Ovary (tissue), 9 donors: ENCODE data around the gene ABCC4. TPM values are rescaled to one million over a fixed set of nuclear protein-coding genes. Genes with fewer than 3 reads are reported as not detected.

ENCODE experiments used
- DNase-seq, 5 donors: peaks; one replicate each; pipeline ENCODE4 v3.0.0-alpha.2; 2019 to 2020
- H3K27ac ChIP-seq, 2 donors: fragments of 200-600 bp; one replicate each; pipeline versions ENCODE4 v1.5.1 to v1.8.0; 2019 to 2022
- H3K27me3 ChIP-seq: fragments of 200-600 bp; one replicate; pipeline ENCODE4 v1.8.0; 2022
- H3K36me3 ChIP-seq: fragments of 200-600 bp; sonication (generic); one replicate; pipeline ENCODE4 v1.5.1; 2019
- H3K4me1 ChIP-seq: one replicate; pipeline ENCODE4 v1.8.1; 2013; ENCODE audit warnings: mild to moderate bottlenecking, moderate library complexity; ENCODE audit not compliant: insufficient read depth
- H3K4me3 ChIP-seq: fragments of 200-600 bp; sonication (generic); one replicate; pipeline ENCODE4 v1.5.1; 2017
- H3K9me3 ChIP-seq, 2 donors: fragments of 200-600 bp in 1 of 2; sonication (generic) in 1 of 2; one replicate each; pipeline versions ENCODE4 v1.5.1 to v1.8.1; 2013 to 2019; ENCODE audit warnings: mild to moderate bottlenecking in 1 of 2, moderate library complexity in 1 of 2
- EP300 ChIP-seq: sonication (generic); formaldehyde crosslinking; IDR thresholded peaks from one replicate; pipeline ENCODE4 v1.6.1; 2017; ENCODE audit warnings: antibody characterized with exemption
- POLR2A ChIP-seq: fragments of 450-650 bp; IDR thresholded peaks from one replicate; pipeline ENCODE4 v1.6.1; 2017; ENCODE audit warnings: antibody characterized with exemption, mild to moderate bottlenecking, moderate library complexity
- whole genome bisulfite sequencing, 3 donors: extraction: QIAGEN DNeasy Blood & Tissue Kit in 1 of 3; methylation state at CpG; one replicate each; pipeline versions ENCODE4 v1.1.5 to v1.1.7; 2013 to 2017; 5-methylcytosine and 5-hydroxymethylcytosine counted together
- intact Hi-C, 4 donors: fragments of 100-400 bp; cut with DNase I; formaldehyde crosslinking; loops; one replicate each; pipeline versions ENCODE4 v1.11.0 to v1.15.1; 2022 to 2023
- polyA plus RNA-seq, 2 donors: library from polyadenylated mRNA; stranded (reverse); fragments of 200-250 nt in 1 of 2; fragments of 350-450 nt in 1 of 2; fragmentation: Illumina TruSeq in 1 of 2; extraction: RNeasy Lipid Tissue Mini Kit (QIAGEN cat#74804) in 1 of 2; gene quantifications; one replicate each; pipeline ENCODE4 v1.2.3, GENCODE V29; 2013 to 2014
- total RNA-seq, 7 donors: library from RNA; depleted of rRNA in 2 of 7; stranded (reverse); fragments of >200 nt in 2 of 7; fragmentation: NEBNext Ultra II Directional in 3 of 7; extraction: Animal tissue kit (Norgen Biotek cat#: 25700) in 3 of 7; gene quantifications; one replicate each; pipeline versions ENCODE4 v1.1.0 to v1.2.4, GENCODE V29; 2016 to 2023
- TF ChIP-seq, protein P1 (sequence below), 3 donors: fragments of 450-650 bp in 2 of 3; fragments of 200-600 bp in 1 of 3; IDR thresholded peaks; one replicate each; pipeline versions ENCODE4 v1.5.1 to v1.8.0; 2016 to 2022; ENCODE audit warnings: antibody characterized with exemption in 3 of 3, mild to moderate bottlenecking in 1 of 3
- donor health status: DM: no; HTN: no; CAD: no; lungs with moderate emphysema.
- donor health status: DM: no; HTN: no; CAD: no.
- donor health status: Bipolar disorder and iron deficiency.
- donor health status: DM: yes; HTN: yes; CAD: no.
- donor health status: DM: no; HTN: no; CAD: no.
- donor health status: DM: yes; HTN: yes; CAD: no.

Gene ABCC4
- total and polyA plus RNA-seq, 9 donors, result 6.1 to 28.5 (median 11.5) TPM

GRCh38 chr13:95216182-95216581, 85.1 kb downstream of the ABCC4 start:
- 44 to 67% (median 54%) methylated on average over 3 of the region's 3 CpGs for WGBS, 3 donors
- H3K27me3 ChIP-seq, result no peaks in the 10 kb centered on the region
- no peaks in the 10 kb centered on the region for H3K4me1 ChIP-seq
- intact Hi-C loops, result no loop called here
- no peak overlapping the region for H3K4me3 ChIP-seq
- DNase-seq, result no peak
- H3K36me3 ChIP-seq, result no peaks in the 10 kb centered on the region
- no peak overlapping the region for H3K27ac ChIP-seq
- no peaks in the 10 kb centered on the region for H3K9me3 ChIP-seq
- TF ChIP-seq POLR2A (no peak), EP300 (no peak)
- TF ChIP-seq, protein P1, sequence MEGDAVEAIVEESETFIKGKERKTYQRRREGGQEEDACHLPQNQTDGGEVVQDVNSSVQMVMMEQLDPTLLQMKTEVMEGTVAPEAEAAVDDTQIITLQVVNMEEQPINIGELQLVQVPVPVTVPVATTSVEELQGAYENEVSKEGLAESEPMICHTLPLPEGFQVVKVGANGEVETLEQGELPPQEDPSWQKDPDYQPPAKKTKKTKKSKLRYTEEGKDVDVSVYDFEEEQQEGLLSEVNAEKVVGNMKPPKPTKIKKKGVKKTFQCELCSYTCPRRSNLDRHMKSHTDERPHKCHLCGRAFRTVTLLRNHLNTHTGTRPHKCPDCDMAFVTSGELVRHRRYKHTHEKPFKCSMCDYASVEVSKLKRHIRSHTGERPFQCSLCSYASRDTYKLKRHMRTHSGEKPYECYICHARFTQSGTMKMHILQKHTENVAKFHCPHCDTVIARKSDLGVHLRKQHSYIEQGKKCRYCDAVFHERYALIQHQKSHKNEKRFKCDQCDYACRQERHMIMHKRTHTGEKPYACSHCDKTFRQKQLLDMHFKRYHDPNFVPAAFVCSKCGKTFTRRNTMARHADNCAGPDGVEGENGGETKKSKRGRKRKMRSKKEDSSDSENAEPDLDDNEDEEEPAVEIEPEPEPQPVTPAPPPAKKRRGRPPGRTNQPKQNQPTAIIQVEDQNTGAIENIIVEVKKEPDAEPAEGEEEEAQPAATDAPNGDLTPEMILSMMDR (IDR thresholded peaks at IDR 0.05), result no peak

DNA sequence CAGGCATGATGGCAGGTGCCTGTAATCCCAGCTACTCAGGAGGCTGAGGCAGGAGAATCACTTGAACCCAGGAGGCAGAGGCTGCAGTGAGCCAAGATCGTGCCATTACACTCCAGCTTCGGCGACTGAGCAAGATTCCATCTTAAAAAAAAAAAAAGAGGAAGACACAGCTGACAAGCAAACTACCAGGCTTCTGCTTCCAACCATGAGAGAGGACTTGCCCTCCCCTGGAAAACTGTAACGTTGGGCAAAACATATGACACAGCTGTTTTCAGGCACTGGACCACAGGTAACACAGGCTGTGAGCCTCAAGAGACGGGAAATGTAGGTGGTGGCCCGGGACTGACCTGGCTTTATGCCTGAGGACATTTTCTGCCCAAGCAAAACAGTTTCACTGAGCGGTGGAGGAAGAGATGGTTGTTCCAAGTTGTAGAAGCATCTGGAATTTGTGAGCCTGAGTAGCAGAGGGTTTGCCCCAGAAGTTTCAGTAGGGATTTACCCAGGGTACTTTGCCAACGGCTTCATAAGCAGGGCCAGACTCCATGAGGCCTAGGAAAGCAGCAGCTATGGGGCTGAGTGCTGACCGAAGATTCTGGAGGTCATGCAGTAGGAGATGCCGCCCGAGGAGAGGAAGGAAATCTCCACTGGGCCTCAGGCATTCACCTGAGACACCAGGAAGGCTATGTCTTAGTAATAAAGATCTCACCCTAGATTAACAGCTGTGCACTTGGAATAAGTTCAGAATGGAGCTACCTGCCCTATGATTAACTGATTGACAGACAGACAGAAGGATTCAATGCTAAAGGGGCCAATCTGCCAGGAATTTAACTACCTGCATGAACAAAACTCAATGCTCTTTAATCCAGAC, 88.0 kb downstream of the ABCC4 start:
- H3K9me3 ChIP-seq, result no peaks in the 10 kb centered on the region
- no peaks in the 10 kb centered on the region for H3K27me3 ChIP-seq
- TF ChIP-seq, protein P1 (IDR thresholded peaks at IDR 0.05), result no peak
- TF ChIP-seq POLR2A, result no peak
- TF ChIP-seq EP300, result no peak
- WGBS, 3 donors, result 79 to 81% (median 81%) methylated on average over 11 of the region's 11 CpGs
- no peaks in the 10 kb centered on the region for H3K36me3 ChIP-seq
- DNase-seq, result no peak
- intact Hi-C loops, result no loop called here
- no peak overlapping the region for H3K27ac ChIP-seq
- no peak overlapping the region for H3K4me3 ChIP-seq
- no peaks in the 10 kb centered on the region for H3K4me1 ChIP-seq

- H3K4me1 ChIP-seq, result no peaks in the 10 kb centered on the region
- 91 to 93% (median 92%) methylated on average over 1 of the region's 1 CpG for WGBS, 3 donors
- no peak for TF ChIP-seq EP300
- no peak for TF ChIP-seq POLR2A
- TF ChIP-seq, protein P1 (IDR thresholded peaks at IDR 0.05), result no peak
- no peak overlapping the region for H3K4me3 ChIP-seq
- H3K27me3 ChIP-seq, result no peaks in the 10 kb centered on the region
- no peak overlapping the region for H3K27ac ChIP-seq
- no peaks in the 10 kb centered on the region for H3K36me3 ChIP-seq
- no peaks in the 10 kb centered on the region for H3K9me3 ChIP-seq
- intact Hi-C loops, result no loop called here
- DNase-seq, result no peak
Measured at GRCh38 chr13:95209109-95209508, 92.1 kb downstream of the ABCC4 start.

GRCh38 chr13:95207769-95208366, 93.4 kb downstream of the ABCC4 start:
- 82 to 91% (median 84%) methylated on average over 12 of the region's 12 CpGs for WGBS, 3 donors
- Histone ChIP-seq H3K36me3 (no peaks in the 10 kb centered on the region), H3K4me1 (no peaks in the 10 kb centered on the region), H3K27ac (no peak overlapping the region), H3K4me3 (no peak overlapping the region), H3K9me3 (no peaks in the 10 kb centered on the region), H3K27me3 (no peaks in the 10 kb centered on the region)
- TF ChIP-seq, protein P1 (IDR thresholded peaks at IDR 0.05), result no peak
- TF ChIP-seq EP300 (no peak), POLR2A (no peak)
- DNase-seq, result no peak
- intact Hi-C loops, result no loop called here
